GM19463 (cell line): ENCODE results near the gene TRAF7.

Experiments used
- ATAC-seq: cut with Tn5 transposase; IDR thresholded peaks from one replicate; pipeline ENCODE4 v1.9.1; 2021; ENCODE audit warnings: mild to moderate bottlenecking, moderate library complexity; ENCODE audit not compliant: unreplicated experiment

The TRAF7 gene

DNA sequence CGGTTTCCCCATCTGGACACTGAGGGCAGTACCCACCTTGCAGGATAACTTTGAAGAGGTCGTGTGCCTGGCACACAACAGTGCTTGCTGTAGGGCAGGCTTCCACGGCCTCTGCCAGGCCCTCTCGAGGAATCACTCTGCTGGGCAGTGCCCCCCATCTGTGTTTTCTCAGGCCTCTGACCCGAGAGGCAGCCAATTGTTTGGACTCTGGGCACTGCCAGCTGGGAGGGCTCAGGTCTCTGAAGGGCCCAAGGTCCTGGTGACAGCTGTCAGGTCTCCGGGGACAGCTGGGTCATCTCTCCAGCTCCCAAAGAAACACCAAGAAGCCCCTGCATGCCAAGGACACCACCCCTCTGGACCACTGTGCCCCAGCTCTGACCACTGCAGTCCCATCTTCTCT is 8.2 kb upstream of the TRAF7 start:
- no peak for ATAC-seq

DNA sequence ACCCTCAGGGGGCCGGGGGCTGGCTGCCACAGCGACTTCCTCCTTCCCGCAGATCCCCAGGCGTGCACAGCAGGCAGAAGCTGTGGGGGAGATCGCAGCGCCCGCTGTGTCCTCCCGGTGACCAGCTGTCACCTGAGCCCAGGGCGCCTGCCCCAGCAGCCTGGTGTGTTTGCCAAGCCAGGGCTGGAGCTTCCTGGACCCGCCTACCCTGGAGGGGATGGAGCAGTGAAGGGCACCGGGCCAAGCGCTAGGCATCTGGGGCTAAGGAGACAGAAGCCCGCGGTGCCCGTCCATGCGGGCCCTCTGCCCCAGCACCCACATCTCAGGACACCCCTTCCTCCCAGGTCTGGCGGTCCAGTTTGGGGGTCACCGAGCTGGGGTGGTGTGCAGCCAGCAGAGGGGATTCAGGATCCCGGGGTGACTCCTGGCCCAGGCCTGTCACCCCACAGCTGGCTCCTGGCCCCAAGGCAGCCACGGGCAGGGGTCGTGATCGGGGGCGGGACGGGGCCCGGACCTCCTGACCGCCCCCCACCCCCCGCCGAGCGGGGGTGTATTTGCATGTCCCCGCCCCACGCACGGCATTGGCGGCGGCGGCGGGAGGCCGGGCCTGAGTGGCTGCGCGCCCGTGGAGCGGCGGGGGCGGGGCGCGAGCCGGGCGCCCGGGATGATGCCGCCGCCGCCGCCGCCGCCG is 7.5 kb upstream of the TRAF7 start, which contains the start of gene RAB26:
Gene RAB26, plus strand, starts transcription at position 645 of the 691 bp plus-strand sequence. CDS start 159 bp downstream, outside the sequence.
- ATAC-seq, result peak; percentile 43

DNA sequence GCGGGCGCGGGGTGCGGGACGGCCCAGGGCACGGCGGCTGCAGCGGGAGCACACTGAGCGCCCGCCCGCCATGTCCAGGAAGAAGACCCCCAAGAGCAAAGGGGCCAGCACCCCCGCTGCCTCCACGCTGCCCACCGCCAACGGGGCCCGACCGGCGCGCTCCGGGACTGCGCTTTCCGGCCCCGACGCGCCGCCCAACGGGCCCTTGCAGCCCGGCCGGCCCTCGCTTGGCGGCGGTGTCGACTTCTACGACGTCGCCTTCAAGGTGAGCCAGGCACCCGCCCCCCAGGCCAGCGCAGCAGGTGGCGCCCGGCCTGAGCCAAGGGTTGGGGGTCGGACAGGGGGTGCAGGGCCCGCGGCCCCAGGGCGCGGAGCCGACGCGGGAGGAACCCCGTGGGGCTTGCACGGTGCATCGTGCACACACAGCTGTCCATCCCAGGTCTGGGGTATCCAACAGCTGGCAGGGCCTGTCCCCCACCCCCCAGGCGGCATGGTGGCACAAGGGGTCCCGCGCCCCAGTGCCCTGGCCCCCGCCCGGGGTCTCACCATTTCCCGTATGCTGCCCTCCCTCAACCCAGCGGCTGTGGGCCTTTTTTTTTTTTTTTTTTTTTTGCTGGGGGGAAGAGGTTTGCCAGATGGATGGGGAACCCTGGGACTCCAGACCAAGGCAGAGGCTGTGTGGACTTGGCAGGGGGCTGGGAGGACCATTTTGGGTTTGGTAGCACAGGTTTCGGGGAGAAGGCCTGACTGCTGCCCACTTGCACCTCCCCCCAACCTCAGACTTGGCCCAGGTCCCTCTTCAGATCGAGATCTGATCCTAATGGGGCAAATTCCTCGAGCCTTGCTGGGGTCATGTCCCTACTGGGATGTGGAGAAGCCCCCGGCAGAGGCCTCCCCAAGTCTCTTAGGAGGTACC is 6.6 kb upstream of the TRAF7 start:
- ATAC-seq, result no peak

DNA sequence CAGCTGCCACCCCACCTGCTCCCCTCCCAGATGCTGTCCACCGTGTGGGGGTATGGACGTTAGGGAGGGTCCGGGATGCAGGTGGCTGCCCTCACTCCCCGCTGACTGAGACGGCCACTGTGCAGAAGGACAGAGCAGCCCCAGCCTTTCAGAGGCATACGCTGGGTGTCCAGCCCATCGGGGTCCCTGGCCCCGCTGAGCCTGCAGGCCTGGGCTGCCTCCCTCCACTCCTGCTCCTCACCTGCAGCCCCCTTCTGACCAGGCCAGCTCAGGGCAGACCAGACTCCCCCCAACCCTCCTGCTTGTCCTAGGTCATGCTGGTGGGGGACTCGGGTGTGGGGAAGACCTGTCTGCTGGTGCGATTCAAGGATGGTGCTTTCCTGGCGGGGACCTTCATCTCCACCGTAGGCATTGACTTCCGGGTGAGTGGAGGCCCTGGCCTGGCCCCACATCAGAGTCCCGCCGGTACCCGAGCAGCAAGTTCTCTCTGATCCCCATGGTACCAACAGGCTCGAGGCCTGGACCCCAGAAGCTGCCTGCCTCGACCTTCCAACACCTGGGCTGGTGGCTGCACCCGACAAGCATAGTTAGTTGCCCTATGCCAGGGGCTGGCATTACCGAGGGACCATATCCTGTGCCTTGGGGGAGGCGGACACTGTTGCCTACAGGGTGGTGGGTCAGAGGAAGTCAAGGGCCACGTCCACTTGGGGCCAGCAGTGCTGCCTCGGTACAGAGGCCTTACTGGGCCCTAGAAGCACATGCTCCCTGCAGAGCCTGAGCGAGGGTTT is 5.8 kb upstream of the TRAF7 start:
- no peak for ATAC-seq

DNA sequence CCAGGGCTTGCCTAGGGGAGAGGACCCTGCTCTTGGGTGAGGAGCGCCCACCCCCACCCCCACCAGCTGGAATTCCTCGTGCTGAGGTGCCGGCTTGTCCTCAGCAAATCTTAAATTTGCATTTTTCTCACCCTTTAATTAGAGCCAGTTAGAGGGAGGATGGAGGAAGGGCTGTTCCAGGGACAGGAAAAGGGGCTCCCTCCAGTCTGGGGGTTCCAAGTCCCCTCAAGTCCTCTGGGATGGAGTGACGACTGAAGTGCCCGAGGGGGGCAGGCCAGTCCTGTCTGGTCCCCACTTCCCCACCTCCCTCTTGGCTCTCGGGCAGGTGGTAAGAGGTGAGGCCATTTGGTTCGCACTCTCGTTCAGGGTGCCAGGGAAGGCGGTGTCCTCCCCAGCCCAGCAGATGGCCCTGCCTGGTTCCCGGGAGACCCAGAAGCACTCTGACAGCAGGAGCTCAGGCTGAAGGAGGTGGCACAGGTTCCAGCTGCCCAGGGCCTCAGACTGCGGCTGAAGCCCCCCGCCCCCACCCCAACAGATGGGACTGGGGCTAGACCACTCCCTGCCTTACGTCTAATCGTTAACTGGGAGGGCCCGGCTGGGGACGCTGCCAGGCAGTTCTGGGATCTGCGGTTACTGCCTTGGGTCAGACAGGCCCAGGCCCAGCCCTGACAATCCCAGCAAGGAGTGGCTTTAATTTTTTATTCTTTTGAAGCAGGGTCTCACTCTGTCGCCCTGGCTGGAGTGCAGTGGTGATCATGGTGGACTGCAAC is 5.0 kb upstream of the TRAF7 start:
- no peak for ATAC-seq

DNA sequence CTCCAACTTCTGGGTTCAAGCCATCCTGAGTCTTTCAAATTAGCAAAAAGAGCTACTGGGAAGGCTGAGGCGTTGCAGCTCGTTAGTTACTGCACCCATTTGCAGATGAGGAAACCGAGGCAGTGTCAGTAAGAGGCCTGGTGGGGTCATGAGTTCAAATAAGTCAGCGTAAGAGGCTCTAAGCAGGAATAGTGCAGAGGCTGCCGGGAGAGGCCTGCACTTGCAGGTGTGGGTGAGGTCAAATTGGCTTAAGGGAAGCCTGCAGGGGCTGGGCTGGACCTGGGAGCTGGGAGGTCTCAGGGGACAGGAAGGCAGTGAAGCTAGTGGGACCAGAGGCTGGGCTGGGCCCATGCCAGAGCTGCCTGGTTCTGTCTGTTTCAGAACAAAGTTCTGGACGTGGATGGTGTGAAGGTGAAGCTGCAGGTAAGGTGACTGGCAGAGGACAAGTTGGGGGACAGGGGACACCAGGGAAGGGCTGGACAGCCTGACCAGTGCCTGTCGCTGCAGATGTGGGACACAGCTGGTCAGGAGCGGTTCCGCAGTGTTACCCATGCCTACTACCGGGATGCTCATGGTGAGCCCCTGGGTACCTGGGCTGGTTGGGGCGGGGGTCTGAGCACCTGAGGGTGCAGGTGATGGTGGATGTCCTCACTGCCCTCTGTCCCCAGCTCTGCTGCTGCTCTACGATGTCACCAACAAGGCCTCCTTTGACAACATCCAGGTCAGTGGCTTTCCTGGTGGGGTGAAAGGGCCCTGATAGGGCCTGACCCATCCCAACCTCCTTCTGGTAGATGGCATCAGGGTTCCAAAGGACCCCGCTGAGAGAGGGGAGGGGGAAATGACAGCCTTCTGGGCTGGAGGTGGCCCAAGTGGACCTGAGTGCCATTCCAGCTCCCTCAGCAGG is 4.1 kb upstream of the TRAF7 start:
- no peak for ATAC-seq

DNA sequence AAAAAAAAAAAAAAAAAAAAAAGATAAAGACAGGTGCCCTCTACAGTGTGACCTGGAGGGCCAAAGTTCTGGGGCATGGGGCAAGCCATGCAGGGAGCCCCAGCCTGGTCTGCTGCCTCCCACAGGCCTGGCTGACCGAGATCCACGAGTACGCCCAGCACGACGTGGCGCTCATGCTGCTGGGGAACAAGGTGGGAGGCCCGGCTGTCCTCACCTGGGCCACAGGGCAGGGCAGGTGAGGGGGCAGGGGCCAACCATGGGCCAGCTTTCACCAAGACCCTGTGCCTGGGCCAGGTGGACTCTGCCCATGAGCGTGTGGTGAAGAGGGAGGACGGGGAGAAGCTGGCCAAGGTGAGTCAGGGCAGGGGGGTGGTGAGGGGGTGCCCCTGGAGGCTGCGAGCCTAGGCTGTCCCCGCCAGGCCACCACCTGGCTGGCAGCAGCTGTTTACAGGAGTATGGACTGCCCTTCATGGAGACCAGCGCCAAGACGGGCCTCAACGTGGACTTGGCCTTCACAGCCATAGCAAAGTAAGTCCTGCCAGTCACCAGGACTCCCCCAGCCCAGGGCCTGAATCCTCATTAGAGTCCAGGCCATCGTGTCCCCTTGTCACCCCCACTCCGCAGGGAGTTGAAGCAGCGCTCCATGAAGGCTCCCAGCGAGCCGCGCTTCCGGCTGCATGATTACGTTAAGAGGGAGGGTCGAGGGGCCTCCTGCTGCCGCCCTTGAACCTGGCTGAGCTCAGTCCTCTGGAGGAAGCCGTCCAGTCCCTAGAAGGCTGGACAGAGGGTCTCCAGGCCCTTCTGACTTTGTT is 2.7 kb upstream of the TRAF7 start:
- no peak for ATAC-seq

DNA sequence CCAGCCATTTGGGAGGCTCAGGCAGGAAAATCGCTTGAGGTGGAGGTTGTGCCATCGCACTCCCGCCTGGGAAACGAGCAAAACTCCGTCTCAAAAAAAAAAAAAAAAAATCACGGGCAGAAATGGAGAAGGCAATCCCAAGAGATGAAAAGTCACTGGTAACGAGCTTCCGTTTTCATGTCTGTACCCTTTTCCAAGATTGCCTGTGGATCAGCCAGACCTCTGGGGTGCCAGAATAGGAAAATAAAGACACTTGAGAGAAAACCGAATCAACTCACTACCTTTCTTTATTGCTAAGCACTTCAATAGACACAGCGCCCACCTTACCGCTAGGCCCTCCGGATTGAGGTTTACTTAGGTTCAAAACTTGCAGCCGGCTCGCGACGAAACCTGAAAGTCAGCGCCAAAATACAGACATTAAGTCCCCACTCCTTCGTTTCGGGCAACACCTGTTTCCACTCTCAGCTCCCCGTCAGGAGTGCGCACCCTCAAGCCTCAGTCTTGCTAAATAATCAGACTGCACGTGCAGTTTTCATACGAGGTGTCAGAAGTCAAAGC is 970 bp upstream of the TRAF7 start:
- no peak for ATAC-seq

DNA sequence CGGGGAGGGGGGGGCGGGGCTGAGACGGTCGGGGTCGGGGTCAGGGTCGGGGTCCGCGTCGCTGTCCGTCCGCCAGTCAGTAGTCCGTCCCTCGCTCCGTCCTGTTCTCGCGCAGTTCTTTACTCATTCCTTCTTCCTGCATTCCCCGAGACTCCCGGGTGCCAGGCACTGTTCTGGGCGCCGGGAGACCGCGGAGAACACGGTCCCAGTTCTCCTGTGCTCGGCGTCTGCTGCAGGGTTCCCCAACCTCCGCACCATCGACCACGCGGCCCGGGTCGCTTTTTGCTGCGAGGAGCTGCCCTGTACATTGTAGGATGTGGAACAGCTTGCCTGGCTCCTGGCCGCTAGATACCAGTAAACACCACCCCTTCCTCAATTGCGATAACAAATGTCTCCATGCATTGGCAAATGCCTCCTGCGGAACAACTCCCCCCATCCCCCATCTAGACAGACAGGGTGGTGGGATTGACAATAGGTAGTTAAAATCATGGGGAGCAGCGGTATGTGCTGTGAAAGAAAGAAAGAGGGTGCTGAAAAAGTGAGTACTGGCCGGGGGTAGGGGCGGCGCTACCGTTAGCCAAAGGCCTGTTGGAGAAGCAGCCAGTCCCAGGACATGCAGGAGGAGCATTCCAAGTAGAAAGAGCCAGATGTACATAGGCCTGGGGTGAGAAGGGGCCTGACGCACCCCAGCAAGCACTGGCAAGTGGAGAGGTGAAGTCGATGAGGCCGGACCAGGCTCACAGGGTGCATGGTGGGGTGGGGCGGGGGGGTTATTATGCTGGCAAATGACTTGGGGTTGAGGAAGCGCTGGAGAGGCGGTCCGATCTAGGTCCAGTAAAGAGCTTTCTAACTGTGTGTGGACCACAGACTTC is 631 bp downstream of the TRAF7 start:
- no peak for ATAC-seq

DNA sequence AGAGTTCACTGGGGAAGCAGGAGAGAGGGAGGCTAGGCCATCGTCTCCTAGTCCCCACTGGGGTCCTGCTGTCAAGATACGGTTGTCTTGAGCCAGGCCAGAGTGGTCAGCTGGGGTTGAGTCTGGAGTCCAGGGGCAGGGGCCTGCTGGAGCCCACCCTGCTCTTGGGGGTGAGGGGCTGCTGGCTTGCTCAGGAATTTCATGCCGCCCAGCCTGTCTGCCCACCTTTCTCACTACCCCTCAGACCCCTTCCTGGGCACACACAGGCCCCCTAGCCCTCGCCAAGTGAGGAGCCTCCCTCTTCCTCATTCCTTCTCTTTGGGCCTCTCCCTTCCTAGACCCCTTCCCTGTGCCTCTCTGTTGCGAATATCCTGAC is 1.3 kb downstream of the TRAF7 start:
- no peak for ATAC-seq

DNA sequence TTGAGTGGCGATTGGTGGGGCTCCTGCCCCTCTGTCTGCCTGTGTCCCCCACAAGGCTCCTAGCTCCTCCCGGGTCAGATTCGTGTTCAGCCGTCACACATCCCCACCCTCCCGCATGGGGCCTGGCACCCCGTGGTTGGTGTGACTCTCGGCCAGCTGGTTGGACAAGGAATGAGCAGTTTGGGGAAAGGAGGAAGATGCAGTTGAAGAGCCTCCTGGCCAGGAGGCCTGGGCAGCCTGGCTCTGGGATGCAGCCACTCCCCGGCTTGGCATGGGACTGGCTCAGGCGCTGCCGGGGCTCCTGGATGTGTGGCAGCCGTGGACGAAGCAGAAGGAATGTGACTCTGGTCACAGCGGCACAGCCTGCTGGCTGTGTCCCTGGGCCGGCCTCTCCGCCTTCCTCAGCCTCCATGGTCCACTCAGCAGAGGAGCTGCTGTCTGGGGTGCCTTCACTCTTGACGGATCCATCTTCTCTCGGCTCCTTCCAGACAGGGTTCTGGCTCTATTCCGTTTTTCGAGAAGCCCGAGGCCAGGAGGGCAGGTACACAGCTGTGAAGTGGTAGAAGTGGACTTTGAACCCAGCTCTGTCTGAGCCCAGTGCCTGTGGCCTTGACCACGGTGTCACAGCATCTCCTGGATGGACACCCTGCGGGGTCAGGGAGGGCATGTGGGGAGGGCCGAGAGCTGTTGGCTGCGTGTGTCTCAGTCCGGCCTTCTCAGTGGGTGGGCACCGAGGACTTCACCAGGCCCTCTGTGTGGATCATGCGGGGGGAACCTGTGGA is 2.1 kb downstream of the TRAF7 start:
- ATAC-seq, result no peak

DNA sequence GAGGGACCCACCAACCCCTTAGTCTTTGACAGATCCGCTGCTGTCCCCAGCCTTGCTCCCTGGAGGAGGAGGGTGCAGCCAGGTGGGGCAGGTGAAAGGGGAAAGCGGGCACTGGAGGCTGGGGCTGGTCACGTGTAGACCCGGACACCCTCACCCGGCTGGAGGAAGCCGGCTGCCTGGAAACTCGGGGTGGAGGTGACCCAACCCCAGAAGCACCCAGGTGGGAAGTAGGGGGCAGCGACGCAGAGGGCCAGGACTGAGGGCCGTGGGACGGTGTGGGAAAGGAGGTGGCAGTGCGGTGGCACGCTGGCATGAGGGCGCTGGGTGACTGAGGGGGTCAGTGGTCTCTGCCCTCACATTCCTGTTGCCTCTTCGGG is 2.7 kb downstream of the TRAF7 start:
- ATAC-seq, result no peak

DNA sequence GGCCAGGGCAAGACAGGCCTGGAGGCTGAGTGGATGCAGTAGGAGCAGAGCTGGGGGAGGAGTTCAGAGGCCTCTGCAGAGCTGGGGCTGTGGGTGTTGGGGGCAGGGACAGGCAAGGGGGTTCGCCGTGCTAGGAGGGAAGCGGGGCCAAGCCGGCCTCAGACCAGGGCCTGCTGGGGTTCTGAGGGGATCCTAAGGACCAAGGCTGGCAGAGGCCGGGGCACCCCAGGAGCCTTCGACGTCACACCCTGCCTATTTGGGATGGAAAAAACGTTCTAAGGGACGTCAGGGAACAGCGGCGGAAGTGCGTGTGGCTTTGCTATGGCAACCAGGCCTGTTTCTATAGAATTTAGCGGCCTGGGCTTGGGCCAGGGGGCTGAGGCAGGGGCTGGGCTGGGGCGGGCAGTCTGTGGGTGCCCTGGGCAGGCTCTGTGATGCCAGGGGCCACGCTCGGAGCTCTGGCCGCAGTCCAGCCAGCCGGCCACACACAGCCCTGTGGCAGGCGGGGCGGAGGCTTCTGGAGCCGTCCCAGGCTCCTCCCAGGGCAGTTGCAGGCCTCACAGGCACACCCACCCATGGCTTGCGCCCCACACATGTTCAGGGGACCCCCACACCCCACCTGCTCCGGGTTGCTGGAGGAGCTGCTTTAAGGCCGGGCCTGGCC is 3.7 kb downstream of the TRAF7 start:
- no peak for ATAC-seq

DNA sequence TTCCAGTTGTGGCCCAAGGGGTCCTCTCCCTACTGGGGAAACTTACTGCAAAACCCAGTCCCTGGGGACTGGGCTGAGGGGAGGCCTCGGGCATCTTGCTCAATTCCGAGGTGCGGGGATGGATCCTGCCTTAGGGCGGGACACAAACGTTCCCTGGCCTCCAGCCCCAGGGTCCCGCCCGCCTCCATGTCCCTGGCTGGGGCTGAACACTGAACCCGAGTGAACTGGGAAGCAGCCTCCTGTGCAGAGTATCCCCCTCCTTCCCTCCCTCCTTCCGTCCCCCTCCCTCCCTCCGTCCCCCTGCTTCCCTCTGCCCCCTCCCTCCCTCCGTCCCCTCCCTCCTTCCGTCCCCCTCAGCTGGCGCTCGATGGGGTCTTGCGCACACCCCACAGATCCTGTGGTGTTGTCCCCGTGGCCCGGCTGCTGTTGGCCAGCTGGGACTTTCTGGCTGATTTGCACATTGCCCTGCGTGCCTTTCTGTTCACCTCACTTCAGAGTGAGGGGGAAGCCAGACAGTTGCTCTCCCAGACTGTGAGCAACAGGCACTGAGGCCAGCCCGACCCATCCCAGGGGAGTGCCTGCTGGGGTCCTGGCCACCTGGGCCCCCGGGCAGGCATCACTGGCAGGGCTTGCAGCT is 5.5 kb downstream of the TRAF7 start:
- ATAC-seq, result no peak

DNA sequence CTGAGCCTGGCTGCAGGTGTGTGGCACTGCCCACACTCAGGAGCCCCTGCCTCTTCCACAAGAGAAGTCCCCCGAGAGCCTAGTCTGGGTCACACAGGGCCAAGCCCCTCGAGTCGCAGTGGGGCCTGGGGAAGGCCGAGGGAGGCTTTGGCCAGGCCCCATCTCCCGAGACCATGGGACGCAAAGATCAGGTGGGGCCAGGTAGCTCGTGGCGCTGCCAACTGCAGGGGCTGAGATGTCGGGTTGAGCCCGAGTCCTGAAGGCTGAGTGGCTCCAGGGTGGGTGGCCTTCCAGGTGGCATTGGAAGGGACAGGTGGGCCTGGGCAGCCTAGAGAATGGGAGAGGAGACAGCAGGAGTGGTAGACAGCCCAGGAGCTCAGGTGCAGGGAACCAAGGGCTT is 6.3 kb downstream of the TRAF7 start:
- ATAC-seq, result no peak

DNA sequence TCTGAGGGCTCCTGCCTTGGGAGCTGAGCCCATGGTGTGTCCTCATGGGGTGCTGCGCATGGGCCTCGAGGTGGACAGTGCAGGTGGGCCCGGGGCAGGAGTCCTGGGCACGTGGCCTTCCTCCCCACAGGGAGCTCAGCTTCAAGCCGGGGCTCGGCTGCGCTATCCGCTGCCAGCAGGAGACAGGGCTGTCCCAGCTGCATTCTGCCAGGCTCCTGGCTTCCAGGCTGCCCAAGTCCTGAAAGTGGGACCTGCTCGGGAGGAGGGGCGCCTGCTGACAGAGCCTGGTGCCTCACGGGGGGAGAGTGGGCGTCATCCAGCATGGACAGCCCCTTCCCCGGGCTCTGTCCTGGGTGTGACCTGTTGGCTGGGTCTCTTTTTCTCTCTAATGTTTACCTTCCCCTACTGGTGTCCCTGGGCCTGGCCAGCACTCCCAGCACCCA is 7.1 kb downstream of the TRAF7 start:
- no peak for ATAC-seq
